HepG2 (cell line): Measurements from ENCODE around the gene ANKRD55. TPM values are rescaled to one million over a fixed set of nuclear protein-coding genes. Genes with fewer than 3 reads are reported as not detected.

ENCODE experiments used
- ATAC-seq: fragments of 200-7000 bp; cut with Tn5 transposase; 3 replicates; pipeline ENCODE4 v1.9.1; 2020; ENCODE audit warnings: mild to moderate bottlenecking, moderate library complexity
- BruUV-seq: library from RNA; stranded (reverse); fragments of 400-500 nt; replicated peaks from 2 replicates; lab custom pipeline; 2021; lab: Mats Ljungman, UMichigan
- CTCF ChIA-PET: fragments of 300-600 bp; formaldehyde crosslinking; extraction: SDS; loops from one replicate; lab custom pipeline; 2021; ENCODE audit warnings: low total read pairs, inconsistent platforms, low intra/inter-chr PET ratio; lab: Yijun Ruan, JAX
- POLR2A ChIA-PET: fragments of 350-600 bp; sonication (Branson Sonifier 250); formaldehyde crosslinking; loops from one replicate; lab custom pipeline; 2020; ENCODE audit warnings: antibody characterized with exemption, inconsistent platforms; lab: Yijun Ruan, JAX
- DNase-seq: peaks from one replicate; pipeline ENCODE4 v3.0.0-alpha.2; 2015; ENCODE audit warnings: low spot score
- FAIRE-seq: peaks from 3 replicates; lab custom pipeline; 2011; peaks lifted over from hg19 to GRCh38; lab: Jason Lieb, UNC
- H2AFZ ChIP-seq: one replicate; pipeline ENCODE4 v1.6.1; 2011; ENCODE audit warnings: low read length, inconsistent platforms
- H3K27ac ChIP-seq: fragments of 300-600 bp; 3 replicates; pipeline ENCODE4 v1.8.0; 2011; ENCODE audit warnings: mixed run types, mild to moderate bottlenecking, mixed read lengths, low read length, inconsistent platforms; ENCODE audit not compliant: insufficient read depth; ENCODE audit errors: extremely low read length
- H3K27me3 ChIP-seq, 2 experiments: fragments of 200-600 bp in 1 of 2; 2 replicates in 1 of 2; 3 replicates in 1 of 2; pipeline versions ENCODE4 v1.6.0 to v1.8.0; 2011; ENCODE audit warnings: low read length in 2 of 2, mild to moderate bottlenecking in 2 of 2, moderate library complexity in 2 of 2, inconsistent platforms in 1 of 2; ENCODE audit not compliant: insufficient read depth in 2 of 2, control insufficient read depth in 1 of 2
- H3K36me3 ChIP-seq, 2 experiments: fragments of 200-600 bp in 1 of 2; replicated peaks in 1 of 2; 2 replicates in 1 of 2; 3 replicates in 1 of 2; pipeline versions ENCODE4 v1.5.1 to v1.8.0; 2011; ENCODE audit warnings: low read length in 2 of 2, inconsistent platforms in 1 of 2; ENCODE audit not compliant: insufficient read depth in 2 of 2, control insufficient read depth in 1 of 2
- H3K4me1 ChIP-seq: 2 replicates; pipeline ENCODE4 v1.5.1; 2012; ENCODE audit warnings: low read length, inconsistent platforms; ENCODE audit not compliant: insufficient read depth
- H3K4me2 ChIP-seq: 2 replicates; pipeline ENCODE4 v1.6.0; 2011; ENCODE audit warnings: low read depth, low read length, inconsistent platforms
- H3K4me3 ChIP-seq, 3 experiments: fragments of 200-600 bp in 1 of 3; sonication (generic), shearing (Covaris generic) in 1 of 3; replicated peaks in 1 of 3; 2 replicates each; pipeline ENCODE4 v1.5.1; 2011 to 2016; ENCODE audit warnings: low read length in 3 of 3, inconsistent platforms in 2 of 3, low read depth in 2 of 3, mild to moderate bottlenecking in 2 of 3, control low read depth in 1 of 3, mixed read lengths in 1 of 3; ENCODE audit not compliant: insufficient read depth in 1 of 3
- H3K79me2 ChIP-seq: one replicate; pipeline ENCODE4 v1.6.1; 2011; ENCODE audit warnings: low read length, inconsistent platforms; ENCODE audit not compliant: insufficient read depth
- H3K9ac ChIP-seq: 2 replicates; pipeline ENCODE4 v1.6.0; 2011; ENCODE audit warnings: mild to moderate bottlenecking, low read depth, low read length, inconsistent platforms; ENCODE audit not compliant: insufficient read depth
- H3K9me3 ChIP-seq: 2 replicates; pipeline ENCODE4 v1.5.1; 2012; ENCODE audit warnings: mild to moderate bottlenecking, low read length
- H4K20me1 ChIP-seq: 2 replicates; pipeline ENCODE4 v1.6.0; 2011; ENCODE audit warnings: inconsistent platforms, mild to moderate bottlenecking, low read length, moderate library complexity; ENCODE audit not compliant: insufficient read depth
- ARID4A ChIP-seq: sonication (generic); formaldehyde crosslinking; IDR thresholded peaks from 2 replicates; pipeline ENCODE4 v1.5.0; 2020; ENCODE audit warnings: mild to moderate bottlenecking, missing genetic modification reagents, borderline replicate concordance
- KLF13 ChIP-seq: sonication (generic); formaldehyde crosslinking; IDR thresholded peaks from 2 replicates; pipeline ENCODE4 v1.4.0; 2020; ENCODE audit warnings: mild to moderate bottlenecking, missing genetic modification reagents
- MED1 ChIP-seq: sonication (generic); formaldehyde crosslinking; IDR thresholded peaks from 2 replicates; pipeline ENCODE4 v1.4.0; 2020; ENCODE audit warnings: missing genetic modification reagents
- MED13 ChIP-seq: sonication (generic); formaldehyde crosslinking; IDR thresholded peaks from 2 replicates; pipeline ENCODE4 v1.5.0; 2020; ENCODE audit warnings: missing genetic modification reagents
- NR3C1 ChIP-seq: sonication (generic); formaldehyde crosslinking; IDR thresholded peaks from 2 replicates; pipeline ENCODE4 v1.4.0; 2020; ENCODE audit warnings: missing genetic modification reagents
- ZNF546 ChIP-seq: sonication (generic); formaldehyde crosslinking; conservative IDR thresholded peaks from 2 replicates; pipeline ENCODE4 v1.8.1; 2023; ENCODE audit warnings: mild to moderate bottlenecking, missing genetic modification reagents
- ZNF614 ChIP-seq: IDR thresholded peaks from 2 replicates; pipeline ENCODE4 v1.6.1; 2018; ENCODE audit warnings: missing biosample characterization, missing genetic modification reagents, inconsistent platforms, borderline replicate concordance
- WGBS: methylation state at CpG from one replicate; pipeline ENCODE4 v1.1.6; 2017; ENCODE audit warnings: low lambda C conversion rate; 5-methylcytosine and 5-hydroxymethylcytosine counted together
- in situ Hi-C: cut with HindIII; loops from 2 replicates; pipeline ENCODE4 v1.10.0; 2017; ENCODE audit warnings: low pct_unique_long_range_greater_than_20kb; ENCODE audit not compliant: extremely low pct_ligation_motif_present
- intact Hi-C: fragments of 100-400 bp; cut with micrococcal nuclease; formaldehyde crosslinking; loops from one replicate; pipeline ENCODE4 v1.10.0; 2022; ENCODE audit not compliant: unreplicated experiment
- polyA plus RNA-seq, 8 experiments: library from polyadenylated mRNA; depleted of rRNA in 3 of 8; stranded (reverse) in 7 of 8; unstranded in 1 of 8; fragments of >200 nt; fragmentation: Illumina TruSeq in 4 of 8; extraction: Trizol in 4 of 8; gene quantifications; 2 replicates each; pipeline versions ENCODE4 v1.2.1 to v1.2.3, GENCODE V29; 2011 to 2016; ENCODE audit warnings: low read depth in 4 of 8, missing spikeins in 1 of 8, mixed read lengths in 1 of 8; ENCODE audit not compliant: insufficient read depth in 1 of 8
- total RNA-seq, 5 experiments: library from RNA; depleted of rRNA; stranded (reverse); fragments of >200 nt; fragmentation: Illumina TruSeq; extraction: Trizol; gene quantifications; 2 replicates each; pipeline ENCODE4 v1.2.3, GENCODE V29; 2016; ENCODE audit warnings: low read depth in 1 of 5

ANKRD55 gene
- total and polyA plus RNA-seq, 2 of the 13 experiments (the other 11 are each of a cell fraction or from before 2014, with no cell fraction given), result 0.11 to 0.28 TPM

- TF ChIP-seq ARID4A (CRISPR knock-in tag), result no peak
These were observed 31.4 kb upstream of the ANKRD55 start (continued) for GRCh38 chr5:56264417-56265025.

- TF ChIP-seq ZNF614 (CRISPR knock-in tag) (no peak), MED1 (CRISPR knock-in tag) (no peak), MED13 (no peak), NR3C1 (no peak), ZNF546 (no peak), KLF13 (CRISPR knock-in tag) (no peak)
- TF ChIP-seq, all 625 proteins: peak for 0
- CTCF ChIA-PET, result no interaction called here
- H3K27me3 ChIP-seq, result no peaks in the 10 kb centered on the region; a peak in 1 of 5 replicates
- H3K4me1 ChIP-seq, result peaks cover 18% of the 10 kb centered on the region
- H3K27ac ChIP-seq, result no peak overlapping the region
- no peaks in the 10 kb centered on the region for H4K20me1 ChIP-seq
- WGBS, result 62% methylated on average over 3 of the region's 3 CpGs
- in situ Hi-C loops, result loop anchor here (25.0 kb wide), 1 partner anchor 825 kb away; no protein-coding TSS in a partner anchor
- DNase-seq, result no peak
- H3K9ac ChIP-seq, result no peak overlapping the region
- H3K4me3 ChIP-seq, result no peak overlapping the region
- POLR2A ChIA-PET, result no interaction called here
- intact Hi-C loops, result no loop called here
- no peaks in the 10 kb centered on the region for H3K36me3 ChIP-seq
- no peak overlapping the region for H3K4me2 ChIP-seq
- H3K9me3 ChIP-seq, result no peaks in the 10 kb centered on the region
- BruUV-seq, result no TSS peak
- H3K79me2 ChIP-seq, result no peaks in the 10 kb centered on the region
- FAIRE-seq, result no peak
- no peak overlapping the region for H2AFZ ChIP-seq
- ATAC-seq, result no peak
These were observed 29.1 kb upstream of the ANKRD55 start for GRCh38 chr5:56262279-56262678.
